Measurements from ENCODE around the gene KIRREL1.

DNA sequence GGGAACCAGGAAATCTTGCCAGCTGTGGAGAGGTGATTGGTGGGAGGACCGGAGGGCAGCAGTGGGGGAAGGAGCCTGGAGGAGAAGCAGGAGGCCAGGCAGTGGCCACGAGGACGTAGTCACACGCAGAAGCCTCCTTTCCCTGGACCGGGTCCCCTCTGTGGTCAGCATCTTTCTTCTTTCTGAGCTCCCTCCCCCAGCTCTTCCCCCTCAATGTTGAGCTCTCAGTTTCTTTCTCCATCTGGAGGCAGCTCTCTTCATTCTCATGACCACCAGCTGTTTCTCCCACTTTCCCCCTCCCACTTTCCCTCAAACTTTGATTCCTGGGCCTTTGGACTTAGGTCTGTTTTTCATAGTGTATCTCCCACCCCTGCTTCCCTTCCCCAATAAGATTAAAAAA, 18.3 kb downstream of the KIRREL1 start:
- no peak for TF ChIP-seq POLR2A (IDR thresholded peaks at IDR 0.05)
- TF ChIP-seq, protein P1, sequence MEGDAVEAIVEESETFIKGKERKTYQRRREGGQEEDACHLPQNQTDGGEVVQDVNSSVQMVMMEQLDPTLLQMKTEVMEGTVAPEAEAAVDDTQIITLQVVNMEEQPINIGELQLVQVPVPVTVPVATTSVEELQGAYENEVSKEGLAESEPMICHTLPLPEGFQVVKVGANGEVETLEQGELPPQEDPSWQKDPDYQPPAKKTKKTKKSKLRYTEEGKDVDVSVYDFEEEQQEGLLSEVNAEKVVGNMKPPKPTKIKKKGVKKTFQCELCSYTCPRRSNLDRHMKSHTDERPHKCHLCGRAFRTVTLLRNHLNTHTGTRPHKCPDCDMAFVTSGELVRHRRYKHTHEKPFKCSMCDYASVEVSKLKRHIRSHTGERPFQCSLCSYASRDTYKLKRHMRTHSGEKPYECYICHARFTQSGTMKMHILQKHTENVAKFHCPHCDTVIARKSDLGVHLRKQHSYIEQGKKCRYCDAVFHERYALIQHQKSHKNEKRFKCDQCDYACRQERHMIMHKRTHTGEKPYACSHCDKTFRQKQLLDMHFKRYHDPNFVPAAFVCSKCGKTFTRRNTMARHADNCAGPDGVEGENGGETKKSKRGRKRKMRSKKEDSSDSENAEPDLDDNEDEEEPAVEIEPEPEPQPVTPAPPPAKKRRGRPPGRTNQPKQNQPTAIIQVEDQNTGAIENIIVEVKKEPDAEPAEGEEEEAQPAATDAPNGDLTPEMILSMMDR (IDR thresholded peaks at IDR 0.05) = no peak
